Activated CD8-positive, alpha-beta memory T cell treated with anti-CD3 and anti-CD28 coated beads, Interleukin-2, amount 50 U/mL, for 24 hours (primary cell): ENCODE data around the gene RIN2.
"Not testable (repeated sequence)": the region's sequence is repeated elsewhere in the genome, so short reads cannot be mapped to it uniquely, and the experiment has no call there.

Source experiments
- DNase-seq: peaks from one replicate; pipeline ENCODE4 v3.0.0-alpha.2; 2020; ENCODE audit errors: extremely low read depth

The RIN2 gene

GRCh38 chr20:19786311-19786710 lies 28.3 kb downstream of the RIN2 start:
- DNase-seq: no peak

- no peak for DNase-seq
These were observed 29.3 kb downstream of the RIN2 start for GRCh38 chr20:19787366-19787765.

- no peak for DNase-seq
These were observed 31.0 kb downstream of the RIN2 start for GRCh38 chr20:19789009-19789408.

DNA sequence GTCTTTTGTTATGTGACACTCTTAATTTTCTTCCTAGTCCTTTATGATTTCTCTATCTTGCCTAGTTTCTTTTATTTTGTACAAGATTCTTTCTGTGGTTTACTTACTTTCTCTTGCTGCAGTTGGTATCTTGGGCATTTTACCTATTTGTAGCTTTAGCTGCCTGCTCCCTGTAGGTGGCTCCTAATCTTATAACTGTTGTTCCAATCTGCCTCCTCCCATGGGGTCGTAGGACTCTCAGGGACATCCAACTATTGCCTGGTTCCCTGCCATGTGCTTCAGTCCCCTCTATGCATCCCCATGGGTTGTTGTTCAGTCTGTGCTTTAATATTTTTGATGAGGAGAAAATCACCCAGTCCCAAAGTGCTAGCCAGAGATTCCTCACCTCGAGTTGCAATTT lies 31.4 kb downstream of the RIN2 start:
- DNase-seq: no peak

DNA sequence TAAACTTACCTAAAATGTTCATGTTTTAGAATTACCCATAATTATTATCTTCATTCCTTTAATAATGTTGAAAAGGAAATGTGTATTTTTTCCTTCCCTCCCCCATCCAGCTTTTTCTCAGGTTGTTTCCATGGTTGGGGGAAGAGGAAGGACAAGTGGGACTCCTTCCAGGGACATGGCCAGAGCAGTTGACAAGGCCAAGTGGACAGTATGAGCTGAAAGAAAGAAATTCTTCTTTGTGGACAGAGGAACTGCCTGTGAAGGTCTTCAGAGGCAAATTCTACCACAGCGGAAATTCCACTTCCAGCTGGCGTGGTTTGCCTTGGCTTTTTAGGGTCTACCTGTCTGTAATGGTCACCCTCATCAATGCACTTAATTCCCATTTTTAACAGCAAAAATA lies 33.8 kb downstream of the RIN2 start:
- no peak for DNase-seq

DNA sequence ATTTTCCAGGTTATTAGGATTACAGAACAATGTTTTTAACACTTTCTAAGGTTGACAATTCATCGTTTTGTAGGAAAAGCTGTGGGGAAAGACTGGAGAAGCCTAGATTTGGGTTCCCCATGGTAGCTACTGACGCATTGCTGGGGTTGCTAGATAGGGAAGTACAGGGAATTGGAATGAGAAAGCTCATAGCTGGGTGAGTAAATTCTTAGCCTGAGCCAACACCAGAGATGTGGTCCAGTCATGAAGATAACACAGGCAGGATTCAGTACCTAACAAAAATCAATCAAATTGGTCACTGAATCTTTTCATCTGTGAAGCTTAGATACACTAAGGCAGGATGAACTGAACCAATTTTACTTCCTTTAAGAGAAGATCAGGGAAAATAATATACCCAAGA lies 35.7 kb downstream of the RIN2 start:
- no peak for DNase-seq

DNA sequence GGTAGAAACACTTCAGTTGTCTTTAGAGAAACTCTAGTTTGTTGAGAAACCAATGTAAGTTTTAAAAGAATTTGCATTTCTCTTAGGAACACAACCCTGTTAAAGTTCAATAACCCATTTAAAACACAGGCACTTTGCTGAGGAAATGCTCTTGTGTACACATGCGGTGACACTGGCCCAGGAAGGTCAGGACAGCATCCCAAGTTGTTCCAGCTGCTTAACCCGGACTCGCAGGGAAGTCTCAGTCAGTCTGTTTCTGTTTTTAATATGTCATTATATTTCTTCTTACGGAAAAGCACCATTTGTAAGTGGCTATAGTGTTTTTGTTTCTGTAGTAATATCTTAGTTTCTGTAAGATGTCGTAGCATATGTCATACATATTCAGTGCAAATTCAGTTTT lies 36.9 kb downstream of the RIN2 start:
- no peak for DNase-seq

GRCh38 chr20:19799325-19799724 lies 41.3 kb downstream of the RIN2 start:
- DNase-seq: no peak

- DNase-seq: no peak
These were observed 44.0 kb downstream of the RIN2 start for GRCh38 chr20:19802099-19802491.

- no peak for DNase-seq
These were observed 44.6 kb downstream of the RIN2 start for GRCh38 chr20:19802492-19803158.

GRCh38 chr20:19806276-19806675 lies 48.2 kb downstream of the RIN2 start:
- DNase-seq: not testable (repeated sequence)

GRCh38 chr20:19806806-19807190 lies 48.7 kb downstream of the RIN2 start:
- no peak for DNase-seq

DNA sequence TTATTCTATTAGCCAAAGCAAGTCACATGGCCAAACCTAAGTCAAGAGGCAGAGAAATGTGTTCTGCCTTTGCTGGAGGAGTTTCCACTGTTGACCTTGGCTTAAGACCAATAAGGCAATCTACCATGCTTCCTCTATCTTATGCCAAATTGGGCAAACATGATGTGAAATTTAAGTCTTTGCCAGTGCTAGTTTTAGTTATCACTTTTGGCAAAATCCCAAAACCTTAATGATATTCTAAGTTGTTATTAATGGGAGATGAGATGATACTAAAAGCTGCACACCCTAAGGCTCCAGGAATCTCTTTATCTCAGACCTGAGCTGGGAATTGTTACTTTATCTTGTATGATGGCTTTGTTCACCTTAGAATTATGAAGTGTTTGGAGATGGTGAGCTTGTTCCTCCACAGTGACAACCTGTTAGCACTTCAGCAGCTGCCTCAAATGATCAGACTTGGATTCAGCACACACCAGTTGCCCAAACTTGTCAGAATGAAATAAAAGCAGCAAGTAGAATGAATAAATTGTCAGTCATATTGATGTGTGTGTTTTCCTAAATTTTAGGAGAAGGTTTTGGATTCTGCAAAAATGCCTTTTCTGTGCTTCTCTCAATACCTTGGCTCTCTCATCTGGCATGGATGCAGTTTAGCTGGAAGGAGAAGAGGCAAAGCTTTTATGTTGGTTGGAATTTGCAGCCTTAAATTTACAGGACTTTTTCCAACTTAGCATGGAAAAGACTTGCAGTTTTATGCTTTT lies 49.3 kb downstream of the RIN2 start:
- DNase-seq: no peak
